NOMO-1 treated with dmso at 0.1 percent for 144 hours (cell line): Measurements from ENCODE around the gene FSTL3.

Source experiments
- DNase-seq: peaks from one replicate; lab custom pipeline; 2025; ENCODE audit not compliant: unreplicated experiment; lab: John Stamatoyannopoulos, UW

Gene FSTL3

GRCh38 chr19:644789-645188, 31.4 kb upstream of the FSTL3 start:
- DNase-seq: no peak

- DNase-seq: no peak
Observed at GRCh38 chr19:645912-646778, 30.0 kb upstream of the FSTL3 start.

DNA sequence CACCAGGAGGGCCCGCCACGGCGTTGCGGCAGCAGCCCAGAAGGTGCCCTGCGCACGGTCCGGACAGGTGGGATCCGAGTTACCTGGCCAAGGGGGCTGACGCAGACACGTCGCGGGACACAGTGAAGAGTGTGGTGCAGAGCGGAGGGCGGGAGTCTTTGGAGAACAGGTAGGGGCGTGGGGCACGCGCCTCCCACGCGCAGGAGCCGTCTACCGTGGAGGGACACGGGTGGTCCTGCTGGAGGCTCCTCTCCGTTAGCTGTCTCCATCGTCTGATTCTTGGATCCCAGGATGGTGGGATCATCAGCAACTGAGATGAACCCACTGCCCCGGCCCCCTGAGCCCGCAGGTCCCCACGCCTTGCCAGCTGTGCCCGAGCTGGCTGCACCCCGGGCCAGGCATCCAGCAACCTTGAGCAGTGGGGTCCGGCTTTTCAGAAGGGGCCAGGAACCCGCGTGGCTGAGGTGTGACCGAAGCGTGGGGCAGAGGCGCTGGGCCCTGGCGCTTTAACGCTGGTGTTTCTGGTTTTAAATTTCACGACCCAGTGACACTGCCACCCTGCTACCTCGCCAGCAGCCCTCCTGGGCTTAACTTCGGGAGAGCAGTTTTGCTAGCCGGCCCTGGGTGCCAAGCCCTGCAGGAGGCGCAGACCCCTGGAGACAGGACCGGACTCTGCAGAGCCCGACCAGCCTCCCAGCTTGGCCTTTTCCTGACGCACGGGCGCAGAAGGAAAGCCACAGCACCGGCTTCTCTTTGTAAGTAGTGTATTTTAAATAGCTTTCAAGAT, 29.2 kb upstream of the FSTL3 start:
- DNase-seq: no peak

DNA sequence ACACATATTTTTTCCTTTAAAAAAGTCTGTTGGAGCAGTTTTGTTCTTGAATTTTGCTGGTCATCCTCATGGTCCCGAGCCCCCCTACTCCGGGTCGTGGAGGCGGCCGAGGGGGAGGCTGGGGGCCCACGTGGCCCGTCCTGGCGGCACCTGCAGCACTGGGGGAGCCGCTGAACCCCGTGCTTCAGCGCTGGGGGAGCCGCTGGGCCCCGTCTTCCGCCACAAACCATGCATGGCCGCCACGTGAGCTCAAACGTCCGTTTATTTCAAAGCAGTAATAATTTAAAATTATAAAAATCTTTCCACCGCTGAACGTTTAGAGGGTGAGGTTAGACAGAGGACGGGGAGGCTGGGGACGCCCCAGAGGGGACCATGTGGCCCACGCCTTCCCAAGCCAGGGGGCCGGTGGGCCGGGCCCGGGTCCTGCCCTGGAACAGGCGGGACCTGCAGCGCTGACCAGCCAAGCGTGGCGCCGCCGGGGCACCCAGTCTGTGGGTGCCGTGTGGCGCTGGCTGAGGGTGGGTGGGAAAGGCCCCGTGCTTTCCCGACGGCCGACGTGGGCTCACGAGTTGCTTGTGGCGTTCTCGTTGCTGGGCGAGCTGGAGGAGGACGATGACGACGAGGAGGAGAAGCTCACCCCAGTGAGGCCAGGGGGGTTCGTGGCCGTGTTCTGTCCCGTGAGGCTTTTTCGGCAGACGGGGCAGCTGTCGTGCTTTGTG, 28.5 kb upstream of the FSTL3 start:
- DNase-seq: no peak

DNA sequence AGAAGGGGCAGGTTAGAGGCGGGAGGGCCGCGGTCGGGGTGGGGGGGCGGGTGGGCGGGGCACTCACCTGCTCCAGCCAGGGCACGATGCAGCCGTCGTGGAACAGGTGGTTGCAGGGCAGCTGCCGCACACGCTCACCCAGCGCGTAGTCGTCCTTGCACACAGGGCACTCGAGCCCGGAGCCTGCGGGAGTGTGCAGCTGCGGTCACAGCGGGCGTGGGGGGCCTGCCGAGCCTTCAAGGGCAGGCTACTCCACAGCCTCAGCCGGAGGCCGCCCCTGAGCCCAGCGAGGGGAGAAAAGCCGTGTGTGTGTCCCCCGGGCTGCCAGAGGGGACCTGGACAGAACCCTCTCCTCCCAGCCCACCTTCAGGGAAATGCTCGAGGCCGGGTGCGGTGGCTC, 27.9 kb upstream of the FSTL3 start:
- no peak for DNase-seq

GRCh38 chr19:648904-649801, 27.0 kb upstream of the FSTL3 start:
- DNase-seq: no peak

DNA sequence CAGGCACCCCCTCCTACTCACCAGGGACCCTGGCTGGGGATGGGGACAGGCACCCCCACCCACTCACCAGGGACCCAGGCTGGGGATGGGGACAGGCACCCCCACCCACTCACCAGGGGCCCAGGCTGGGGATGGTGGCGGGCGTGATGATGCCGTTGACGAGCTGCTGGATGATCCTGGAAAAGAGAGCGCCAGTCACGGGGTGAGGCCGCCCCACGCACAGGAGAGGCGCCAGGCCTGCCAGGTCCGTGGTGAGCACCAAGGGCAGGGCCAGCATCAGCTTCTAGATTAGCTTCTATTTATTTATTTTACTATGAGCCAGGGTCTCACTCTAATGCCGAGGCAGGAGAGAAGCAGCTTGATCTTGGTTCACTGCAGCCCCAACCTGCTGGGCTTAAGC, 26.1 kb upstream of the FSTL3 start:
- DNase-seq: no peak

- no peak for DNase-seq
Observed at GRCh38 chr19:651114-651818, 24.9 kb upstream of the FSTL3 start.

- DNase-seq: no peak
Observed at GRCh38 chr19:651991-652390, 24.2 kb upstream of the FSTL3 start.

GRCh38 chr19:652467-653389, 23.5 kb upstream of the FSTL3 start:
- DNase-seq: no peak

DNA sequence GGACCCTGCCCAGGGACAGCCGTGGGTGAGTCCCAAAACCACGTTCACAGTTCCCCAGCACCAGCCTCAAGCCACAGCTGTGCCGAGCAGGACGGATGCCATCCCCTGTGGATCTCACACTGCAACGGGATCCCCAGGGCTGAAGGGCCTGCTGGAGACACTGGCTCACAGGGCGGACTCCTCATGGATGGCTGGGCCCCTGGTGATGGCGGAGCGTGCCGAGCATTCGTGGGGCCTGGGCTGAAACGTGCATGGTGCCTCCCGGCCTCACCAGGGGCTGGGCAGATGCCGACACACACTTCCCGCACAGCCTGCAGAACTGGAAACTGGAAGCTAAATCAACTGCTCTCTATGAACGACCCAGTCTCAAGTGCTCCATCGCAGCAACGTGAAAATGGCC, 22.8 kb upstream of the FSTL3 start:
- DNase-seq: no peak

- no peak for DNase-seq
Observed at GRCh38 chr19:655691-656090, 20.5 kb upstream of the FSTL3 start.

DNA sequence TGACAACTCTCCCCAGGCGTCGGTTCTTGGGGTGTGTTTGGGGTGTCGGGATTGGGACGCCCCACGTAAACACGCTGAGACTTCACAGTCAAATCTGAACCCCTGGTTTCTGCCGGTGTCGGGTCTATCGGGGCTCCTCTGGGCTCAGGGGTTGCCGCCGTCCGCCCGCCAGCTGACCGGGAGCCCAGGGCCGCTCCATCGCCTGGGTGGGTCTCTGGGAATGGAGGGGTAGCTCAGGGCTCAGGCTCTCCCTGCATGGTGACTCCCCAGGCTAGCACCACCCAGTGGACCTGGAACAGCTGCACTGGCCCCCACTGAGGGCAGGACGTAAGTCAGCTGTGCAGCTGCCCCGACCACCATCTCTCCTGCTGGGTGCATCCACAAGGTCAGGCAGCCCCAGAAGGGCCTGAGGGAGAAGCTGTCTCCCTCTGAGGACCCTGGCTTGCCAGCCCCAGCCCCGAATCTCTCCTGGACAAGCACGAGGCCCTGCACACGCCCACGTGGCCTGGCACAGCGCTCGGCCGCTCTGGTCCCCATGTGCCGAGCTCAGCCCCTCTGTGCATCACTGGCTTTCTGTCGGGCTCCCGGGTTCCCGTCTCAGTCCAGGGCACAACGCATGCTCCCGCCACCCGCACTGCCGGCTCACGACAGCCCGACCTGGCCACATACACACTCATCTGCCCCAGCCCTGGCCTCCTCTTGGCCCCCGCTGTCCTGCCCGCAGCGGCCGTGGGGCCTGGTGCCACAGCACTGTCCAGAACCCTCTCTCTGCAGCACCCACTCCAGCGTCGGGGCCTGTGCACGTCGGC, 19.2 kb upstream of the FSTL3 start:
- DNase-seq: no peak

DNA sequence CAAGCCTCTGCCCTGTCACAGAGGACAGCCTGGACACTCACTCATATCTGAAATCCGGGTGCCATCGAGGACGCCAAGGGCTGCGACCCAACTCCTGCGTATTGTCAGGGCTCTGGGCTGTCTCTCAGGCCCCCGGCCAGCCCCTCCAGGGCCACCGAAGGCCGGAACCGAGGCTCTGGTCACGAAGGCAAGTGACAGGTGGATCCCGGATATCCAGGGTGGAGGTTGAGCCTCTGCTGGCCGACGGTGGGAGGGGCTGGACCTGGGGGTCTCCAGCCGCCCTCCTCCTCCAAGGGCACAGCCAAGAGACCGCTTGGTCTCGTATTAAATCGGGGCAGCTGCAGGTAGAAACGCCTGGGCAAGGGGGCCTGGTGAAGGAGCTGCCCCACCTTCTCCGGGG, 18.6 kb upstream of the FSTL3 start:
- no peak for DNase-seq

DNA sequence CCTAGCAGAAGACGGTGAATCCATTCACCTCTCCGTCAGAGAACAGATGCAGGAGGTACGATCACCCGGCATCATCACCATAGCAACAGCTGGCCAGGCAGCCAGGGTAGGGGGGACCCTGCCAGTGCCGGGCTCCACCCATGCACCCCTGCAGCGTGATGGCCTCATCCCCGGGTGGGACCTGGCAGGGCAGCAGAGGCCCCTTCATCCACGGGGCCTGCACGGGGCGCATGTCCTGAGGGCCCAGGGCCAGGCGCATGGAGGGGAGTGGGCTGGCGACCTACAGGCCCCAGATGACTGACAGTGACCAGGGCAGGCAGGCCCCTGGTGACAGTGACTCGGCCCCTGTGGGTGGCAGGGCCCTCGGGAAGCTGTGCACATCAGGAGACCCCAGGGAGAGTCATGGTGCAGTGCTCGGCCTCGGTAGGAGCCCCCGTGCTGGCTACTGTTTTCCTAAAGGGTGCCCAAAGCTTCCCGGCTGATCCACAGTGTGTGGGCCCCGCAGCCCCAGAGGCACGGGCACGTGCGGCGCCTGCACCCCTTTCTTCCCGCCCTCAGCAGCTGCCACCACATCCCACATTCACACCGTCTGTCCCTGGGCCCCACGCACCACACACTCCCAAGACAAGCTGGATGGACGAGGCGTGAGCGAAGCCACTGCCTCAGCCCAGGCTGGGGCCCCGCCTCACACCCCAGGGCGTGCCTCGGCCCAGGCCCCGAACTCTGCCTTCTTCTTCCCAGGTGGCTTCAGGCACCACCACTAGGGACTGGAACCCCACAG, 17.9 kb upstream of the FSTL3 start:
- DNase-seq: no peak

DNA sequence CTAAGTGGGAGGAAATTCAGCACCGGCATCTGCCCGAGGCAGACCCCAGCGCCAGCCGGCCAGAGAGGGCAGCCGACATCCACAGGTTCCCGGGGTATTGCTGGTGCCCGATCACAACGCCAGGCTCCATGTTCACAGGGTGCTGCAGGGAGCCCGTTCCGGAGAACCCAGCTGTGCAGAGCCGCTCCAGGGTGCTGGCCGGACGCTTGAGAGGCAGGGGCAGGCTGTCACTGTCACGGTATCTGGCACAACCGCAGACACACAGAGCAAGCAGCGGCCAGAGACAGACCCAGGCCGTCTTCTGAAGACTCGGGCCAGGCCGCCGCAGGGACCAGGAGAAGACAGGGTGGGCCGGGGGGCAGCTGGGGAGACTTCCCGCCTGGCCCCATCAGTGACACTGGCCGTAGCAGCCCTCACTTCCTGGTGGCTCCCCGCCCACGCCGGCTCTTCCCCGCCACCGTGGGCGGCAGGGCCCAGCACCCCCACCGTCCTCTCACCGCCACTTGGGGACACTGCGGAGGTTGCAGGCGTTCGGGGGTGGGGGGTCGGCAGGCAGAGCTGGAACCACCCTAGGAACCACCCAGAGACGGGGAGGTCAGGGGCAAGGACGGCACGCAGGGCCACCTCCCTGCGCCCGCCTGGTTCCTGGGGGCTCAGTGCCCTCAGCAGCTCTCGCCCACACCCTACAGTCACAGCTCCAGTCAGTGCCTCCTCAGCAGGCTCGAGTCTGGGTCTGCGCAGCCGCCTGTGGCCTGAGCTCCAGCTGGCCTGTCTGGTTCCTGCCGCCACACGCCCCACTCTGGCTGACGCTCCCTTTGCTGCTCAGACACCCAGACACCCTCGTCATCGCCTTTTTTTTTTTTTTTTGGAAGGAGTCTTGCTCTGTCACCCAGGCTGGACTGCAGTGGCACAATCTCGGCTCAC, 17.0 kb upstream of the FSTL3 start:
- no peak for DNase-seq
